GM18508 (cell line): ENCODE measurements around the gene CMBL.
"Not testable (repeated sequence)": the region's sequence is repeated elsewhere in the genome, so short reads cannot be mapped to it uniquely, and the experiment has no call there.

Experiments
- ATAC-seq: cut with Tn5 transposase; IDR thresholded peaks from one replicate; pipeline ENCODE4 v1.9.1; 2021; ENCODE audit warnings: moderate number of reproducible peaks; ENCODE audit not compliant: insufficient read depth, unreplicated experiment

Gene CMBL

DNA sequence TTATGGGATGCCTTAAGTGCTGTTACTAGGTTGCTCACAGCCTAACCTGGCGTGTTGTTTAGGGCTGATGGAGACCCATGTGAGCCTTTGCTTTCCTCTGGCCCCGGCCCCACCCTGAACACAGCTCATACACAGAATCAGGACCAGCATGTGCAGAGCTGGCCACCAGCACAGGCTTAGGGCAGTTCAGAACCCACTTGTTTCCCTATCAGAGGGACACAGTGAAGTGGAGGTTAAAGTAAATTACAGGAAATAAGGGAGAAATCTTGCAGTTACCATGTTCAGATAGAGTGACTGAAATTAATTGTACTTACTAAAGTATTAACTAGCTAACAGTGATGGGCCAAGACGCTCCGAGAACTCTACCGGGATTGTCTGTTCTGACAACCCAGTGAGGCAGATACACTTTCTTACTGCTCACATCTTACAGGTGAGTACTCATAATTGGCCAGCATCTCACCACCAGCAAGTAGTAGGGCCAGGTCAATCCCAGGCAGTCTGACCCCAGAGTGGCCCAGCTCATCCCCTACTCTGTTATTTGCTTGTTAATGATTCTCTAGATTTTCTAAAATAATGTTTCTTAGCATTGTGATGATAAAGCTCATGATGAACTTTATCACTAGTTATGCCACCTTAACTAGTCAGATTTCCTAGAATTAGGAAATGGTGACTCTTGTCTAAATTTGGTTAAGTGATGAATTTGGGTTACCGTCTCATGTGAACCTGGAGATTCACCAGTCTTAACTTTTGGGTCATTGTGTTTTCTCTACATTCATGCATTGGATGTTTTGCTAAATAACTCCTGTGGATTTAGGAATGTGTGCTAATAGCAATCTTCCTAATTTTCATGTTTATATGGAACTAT, 42.2 kb downstream of the CMBL start:
- no peak for ATAC-seq

DNA sequence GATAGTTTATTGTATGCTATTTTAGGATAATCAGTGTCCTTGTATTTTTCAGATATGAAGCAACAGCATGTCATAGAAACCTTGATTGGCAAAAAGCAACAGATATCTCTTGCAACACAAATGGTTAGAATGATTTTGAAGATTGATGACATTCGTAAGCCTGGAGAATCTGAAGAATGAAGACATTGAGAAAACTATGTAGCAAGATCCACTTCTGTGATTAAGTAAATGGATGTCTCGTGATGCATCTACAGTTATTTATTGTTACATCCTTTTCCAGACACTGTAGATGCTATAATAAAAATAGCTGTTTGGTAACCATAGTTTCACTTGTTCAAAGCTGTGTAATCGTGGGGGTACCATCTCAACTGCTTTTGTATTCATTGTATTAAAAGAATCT, 43.1 kb downstream of the CMBL start:
- ATAC-seq = no peak

- no peak for ATAC-seq
Observed at GRCh38 chr5:10262995-10263394, 44.7 kb downstream of the CMBL start.

DNA sequence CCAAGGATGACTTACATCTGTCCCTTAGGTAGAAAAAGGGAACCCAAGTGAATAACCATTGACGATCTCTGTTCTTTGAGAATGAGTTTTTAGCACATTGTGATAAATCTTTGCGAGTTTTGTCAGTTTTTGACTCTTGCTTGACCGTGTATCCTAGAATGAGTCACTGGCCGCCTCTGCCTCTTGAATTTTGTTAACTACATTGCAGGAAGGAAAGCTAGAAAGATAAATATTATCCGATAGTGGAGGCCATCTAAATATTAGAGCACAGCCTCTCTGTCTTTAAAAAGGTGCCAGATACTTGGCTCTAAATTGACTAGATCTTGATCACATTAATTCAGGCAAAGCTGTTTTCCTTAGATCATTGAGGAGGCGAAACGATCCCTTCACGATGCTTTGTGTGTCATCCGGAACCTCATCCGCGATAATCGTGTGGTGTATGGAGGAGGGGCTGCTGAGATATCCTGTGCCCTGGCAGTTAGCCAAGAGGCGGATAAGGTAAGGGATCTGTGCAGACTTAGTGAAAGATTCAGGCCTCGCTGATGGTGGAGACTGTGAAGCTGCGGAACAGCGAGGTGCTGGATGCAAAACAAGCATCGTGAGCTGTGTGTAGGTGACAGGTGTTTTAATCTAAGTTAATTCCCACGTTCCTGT, 45.5 kb downstream of the CMBL start:
- no peak for ATAC-seq

- ATAC-seq = no peak
Observed at GRCh38 chr5:10261065-10261464, 46.6 kb downstream of the CMBL start.

GRCh38 chr5:10259899-10260298, 47.8 kb downstream of the CMBL start:
- no peak for ATAC-seq

GRCh38 chr5:10257870-10258269, 49.8 kb downstream of the CMBL start:
- ATAC-seq = no peak

DNA sequence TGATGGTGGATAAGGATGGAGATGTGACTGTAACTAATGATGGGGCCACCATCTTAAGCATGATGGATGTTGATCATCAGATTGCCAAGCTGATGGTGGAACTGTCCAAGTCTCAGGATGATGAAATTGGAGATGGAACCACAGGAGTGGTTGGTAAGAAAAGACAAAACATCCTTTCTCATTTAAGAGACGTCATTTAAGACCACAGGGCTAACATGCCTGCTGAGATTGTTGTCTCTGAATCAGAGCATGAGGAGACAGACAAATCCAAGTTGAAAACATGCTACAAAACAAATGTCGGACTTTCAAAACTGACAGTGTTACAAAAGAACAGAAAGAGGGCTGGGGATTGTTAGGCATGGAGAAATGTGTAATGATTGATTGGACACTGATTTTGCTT, 53.0 kb downstream of the CMBL start:
- no peak for ATAC-seq

DNA sequence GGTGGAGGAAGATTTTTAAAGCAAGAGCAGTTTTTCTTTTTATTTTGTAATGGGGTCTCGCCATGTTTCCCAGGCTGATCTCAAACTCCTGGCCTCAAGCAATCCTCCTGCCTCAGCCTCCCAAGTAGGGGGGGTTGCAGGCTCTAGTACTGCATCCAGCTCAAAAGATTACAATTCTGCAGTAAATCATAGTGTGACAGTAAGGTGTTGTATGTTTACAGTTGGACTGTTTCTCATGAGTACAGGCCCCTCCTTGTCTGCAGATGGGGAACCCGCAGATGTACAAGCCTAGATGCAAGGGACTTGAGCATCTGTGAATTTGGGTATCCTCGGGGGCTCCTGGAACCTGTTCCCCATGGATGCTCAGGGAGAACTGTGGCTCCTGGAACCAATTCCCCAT, 54.3 kb downstream of the CMBL start:
- ATAC-seq = no peak

- no peak for ATAC-seq
Observed at GRCh38 chr5:10251405-10251804, 56.3 kb downstream of the CMBL start.

DNA sequence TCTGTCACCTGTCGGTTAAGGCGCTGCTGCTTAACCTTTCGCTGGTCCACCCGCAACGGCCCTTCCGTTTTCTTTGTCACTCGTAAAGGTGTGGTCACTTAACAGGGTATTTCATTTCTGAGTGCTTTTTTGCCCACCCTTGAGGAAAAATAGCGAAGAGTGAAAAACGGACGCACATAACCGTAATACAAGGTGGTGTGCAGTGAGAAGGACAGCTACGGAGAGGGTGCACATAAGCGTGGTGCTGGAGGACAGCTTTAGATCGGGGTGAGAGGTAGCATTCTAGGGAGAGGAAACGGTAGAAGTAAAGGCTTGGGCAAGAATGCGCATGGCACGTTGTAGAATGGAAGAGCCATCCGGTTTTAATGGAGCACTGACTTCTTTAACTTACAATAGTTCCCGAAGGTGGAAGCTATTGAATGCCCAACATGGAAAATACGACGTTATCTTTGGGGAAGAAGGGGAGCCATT, 56.9 kb downstream of the CMBL start:
- no peak for ATAC-seq

GRCh38 chr5:10249948-10250805, 57.5 kb downstream of the CMBL start, which contains the start of gene CCT5:
CCT5 (plus strand) TSS chr5:10250280; CDS start chr5:10250341, 61 bp downstream.
- ATAC-seq = peak; percentile 76

DNA sequence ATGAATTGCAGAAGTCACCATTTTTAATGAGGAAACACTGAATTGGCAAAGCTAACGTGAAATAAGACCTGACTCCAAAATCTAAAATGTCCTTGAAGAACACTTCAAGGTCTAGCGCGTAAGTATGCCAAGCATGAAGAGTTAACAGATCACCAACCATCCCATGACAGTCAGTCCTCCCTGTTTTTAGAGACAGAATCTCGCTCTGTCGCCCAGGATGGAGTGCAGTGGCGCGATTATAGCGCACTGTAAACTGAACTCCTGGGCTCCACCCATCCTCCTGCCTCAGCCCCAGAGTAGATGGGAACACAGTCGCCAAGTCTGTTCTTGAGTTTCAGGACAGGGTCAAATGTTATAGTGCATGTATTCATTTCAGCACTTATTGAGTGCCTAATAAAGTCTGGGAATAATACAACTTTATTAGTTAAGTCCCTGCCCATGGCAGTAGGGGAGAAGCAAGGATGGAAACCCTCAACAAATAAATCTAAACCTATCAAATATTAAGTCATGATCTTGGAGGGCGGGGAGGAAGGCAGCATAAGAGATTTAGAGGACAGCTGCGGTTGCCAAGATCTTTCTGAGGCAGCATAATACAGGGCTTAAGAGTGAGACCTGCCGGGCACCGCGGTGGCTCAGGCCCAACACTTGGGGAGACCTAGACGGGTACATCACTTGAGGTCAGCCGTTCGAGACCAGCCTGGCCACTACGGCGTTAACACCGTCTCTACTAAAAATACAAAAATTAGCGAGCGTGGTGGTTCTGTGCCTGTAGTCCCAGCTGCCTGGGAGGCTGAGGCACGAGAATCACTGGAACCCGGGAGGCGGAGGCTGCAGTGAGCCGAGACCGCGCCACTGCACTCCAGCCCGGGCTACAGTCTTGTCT, 59.1 kb downstream of the CMBL start:
- peak; percentile 8 for ATAC-seq

GRCh38 chr5:10247217-10247616, 60.5 kb downstream of the CMBL start:
- ATAC-seq = not testable (repeated sequence)

DNA sequence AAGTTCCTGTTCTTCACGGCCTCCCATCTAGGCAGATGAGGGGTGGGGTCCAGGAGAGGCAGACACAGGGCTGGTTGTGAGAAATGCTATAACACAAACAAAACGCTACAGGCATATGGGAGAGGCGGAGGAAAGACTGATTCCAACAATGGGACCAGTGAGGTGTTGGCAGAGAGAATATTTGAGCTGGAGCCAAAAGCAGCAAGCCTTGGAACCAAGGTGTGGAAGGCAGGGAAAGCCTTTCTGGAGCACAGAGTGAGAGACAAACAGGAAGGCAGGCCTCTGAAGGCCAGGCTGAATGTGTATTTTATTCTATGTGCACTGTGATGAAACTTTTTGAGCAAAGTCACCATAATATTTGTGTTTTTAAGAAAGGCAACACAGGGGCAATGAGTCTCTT, 60.9 kb downstream of the CMBL start:
- no peak for ATAC-seq

GRCh38 chr5:10244342-10244944, 63.3 kb downstream of the CMBL start:
- no peak for ATAC-seq

GRCh38 chr5:10243660-10244240, 64.0 kb downstream of the CMBL start:
- peak; percentile 52 for ATAC-seq

DNA sequence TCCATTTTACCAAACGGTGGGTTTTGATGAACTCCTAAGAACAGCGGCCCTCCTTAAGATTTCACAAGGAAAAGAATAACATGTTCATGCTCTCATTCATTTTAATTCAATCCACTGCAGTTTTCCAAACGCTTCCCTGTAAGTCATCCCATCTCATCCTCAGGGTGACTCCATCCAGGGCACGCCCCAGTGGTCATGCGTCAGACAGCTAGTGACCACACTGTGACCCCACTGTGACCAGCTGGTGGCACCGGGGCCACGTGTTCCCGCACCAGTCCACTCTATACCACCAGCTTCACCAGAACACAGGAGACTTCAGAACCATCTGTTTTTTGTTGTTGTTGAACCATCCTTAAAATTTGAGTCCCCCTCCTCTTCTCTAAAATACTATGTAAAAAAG, 72.4 kb downstream of the CMBL start:
- no peak for ATAC-seq

- no peak for ATAC-seq
Observed at GRCh38 chr5:10233505-10233904, 74.2 kb downstream of the CMBL start.
